Endothelial cell of umbilical vein (primary cell): ENCODE measurements around the gene TNFSF9. TPM values are rescaled to one million over a fixed set of nuclear protein-coding genes. Genes with fewer than 3 reads are reported as not detected.

ENCODE experiments used
- BruUV-seq: library from RNA; stranded (reverse); fragments of 400-500 nt; replicated peaks from 2 replicates; lab custom pipeline; 2021; lab: Mats Ljungman, UMichigan
- CTCF ChIA-PET: fragments of 300-600, 350-600 bp; sonication (Branson Sonifier 250); formaldehyde crosslinking; loops from one replicate; lab custom pipeline; 2021; ENCODE audit warnings: antibody characterized with exemption, inconsistent platforms; lab: Charles Lee
- POLR2A ChIA-PET: fragments of 300-600, 350-600 bp; sonication (Branson Sonifier 250); formaldehyde crosslinking; loops from one replicate; lab custom pipeline; 2021; ENCODE audit warnings: antibody characterized with exemption, inconsistent platforms; lab: Charles Lee
- DNase-seq: peaks from one replicate; pipeline ENCODE4 v3.0.0-alpha.2; 2011; ENCODE audit warnings: low read depth, low spot score
- FAIRE-seq: peaks from 2 replicates; lab custom pipeline; 2011; peaks lifted over from hg19 to GRCh38; lab: Jason Lieb, UNC
- H2AFZ ChIP-seq: 2 replicates; pipeline ENCODE4 v1.6.0; 2012; ENCODE audit warnings: low read depth, low read length, control low read depth, inconsistent platforms
- H3K27ac ChIP-seq: 2 replicates; pipeline ENCODE4 v1.5.1; 2011; ENCODE audit warnings: low read depth, mild to moderate bottlenecking, control low read depth, low read length, moderate library complexity; ENCODE audit not compliant: insufficient read depth
- H3K27me3 ChIP-seq, 2 experiments: 2 replicates each; pipeline versions ENCODE4 v1.6.0 to v1.6.1; 2011; ENCODE audit warnings: low read length in 2 of 2, mixed read lengths in 1 of 2; ENCODE audit not compliant: control insufficient read depth in 2 of 2, insufficient read depth in 2 of 2
- H3K36me3 ChIP-seq, 2 experiments: 2 replicates in 1 of 2; 3 replicates in 1 of 2; pipeline ENCODE4 v1.5.1; 2011; ENCODE audit warnings: low read length in 2 of 2, mild to moderate bottlenecking in 1 of 2, moderate library complexity in 1 of 2; ENCODE audit not compliant: control insufficient read depth in 2 of 2, insufficient read depth in 2 of 2; ENCODE audit errors: extremely low read depth in 1 of 2
- H3K4me1 ChIP-seq: 3 replicates; pipeline ENCODE4 v1.5.1; 2011; ENCODE audit warnings: mild to moderate bottlenecking, low read length; ENCODE audit not compliant: control insufficient read depth, insufficient read depth; ENCODE audit errors: extremely low read depth
- H3K4me2 ChIP-seq: 2 replicates; pipeline ENCODE4 v1.6.1; 2011; ENCODE audit warnings: low read length, control low read depth, mixed read lengths; ENCODE audit not compliant: insufficient read depth
- H3K4me3 ChIP-seq, 3 experiments: fragments of 200-600 bp in 1 of 3; sonication (generic), shearing (Covaris generic) in 1 of 3; replicated peaks in 1 of 3; 2 replicates each; pipeline ENCODE4 v1.5.1; 2011 to 2016; ENCODE audit warnings: control low read depth in 3 of 3, low read length in 3 of 3, mild to moderate bottlenecking in 2 of 3, inconsistent platforms in 1 of 3, low read depth in 1 of 3, moderate library complexity in 1 of 3; ENCODE audit not compliant: insufficient read depth in 1 of 3
- H3K79me2 ChIP-seq: 2 replicates; pipeline ENCODE4 v1.6.0; 2012; ENCODE audit warnings: low read length, inconsistent platforms; ENCODE audit not compliant: control insufficient read depth, insufficient read depth
- H3K9ac ChIP-seq: replicated peaks from 2 replicates; pipeline ENCODE3; 2011; ENCODE audit warnings: low read length, control low read depth; ENCODE audit not compliant: insufficient read depth; ENCODE audit errors: extremely low read depth
- H3K9me1 ChIP-seq: replicated peaks from 3 replicates; pipeline ENCODE4 v1.6.0; 2011; ENCODE audit warnings: mild to moderate bottlenecking, low read length; ENCODE audit not compliant: control insufficient read depth, insufficient read depth; ENCODE audit errors: extremely low read depth
- H3K9me3 ChIP-seq: replicated peaks from 2 replicates; pipeline ENCODE4 v1.5.1; 2012; ENCODE audit warnings: low read length, inconsistent platforms; ENCODE audit not compliant: control insufficient read depth, insufficient read depth
- H4K20me1 ChIP-seq: replicated peaks from 2 replicates; pipeline ENCODE3; 2011; ENCODE audit warnings: mild to moderate bottlenecking, low read length; ENCODE audit not compliant: control insufficient read depth, insufficient read depth; ENCODE audit errors: extremely low read depth
- EZH2 ChIP-seq: IDR thresholded peaks from 2 replicates; pipeline ENCODE4 v1.6.1; 2012; ENCODE audit warnings: borderline replicate concordance, low read depth, mild to moderate bottlenecking, moderate library complexity, low read length, inconsistent platforms; ENCODE audit not compliant: severe bottlenecking
- FOS ChIP-seq: IDR thresholded peaks from 2 replicates; pipeline ENCODE4 v1.6.1; 2011; ENCODE audit warnings: mild to moderate bottlenecking, low read length, moderate library complexity, borderline replicate concordance; ENCODE audit not compliant: insufficient read depth
- GATA2 ChIP-seq: IDR thresholded peaks from 2 replicates; pipeline ENCODE4 v1.7.0; 2011; ENCODE audit warnings: low read depth, mild to moderate bottlenecking, moderate library complexity, mixed read lengths, low read length; ENCODE audit not compliant: insufficient read length, insufficient read depth
- JUN ChIP-seq: IDR thresholded peaks from 2 replicates; pipeline ENCODE4 v1.6.1; 2011; ENCODE audit warnings: borderline replicate concordance, low read depth; ENCODE audit not compliant: insufficient read length, insufficient read depth
- MAX ChIP-seq: IDR thresholded peaks from 2 replicates; pipeline ENCODE4 v1.6.1; 2011; ENCODE audit not compliant: insufficient read depth, insufficient read length
- MYC ChIP-seq: IDR thresholded peaks from one replicate; pipeline ENCODE4 v1.6.1; 2011; ENCODE audit warnings: mild to moderate bottlenecking, low read depth, low read length
- POLR2A ChIP-seq: IDR thresholded peaks from 2 replicates; pipeline ENCODE4 v1.6.1; 2012; ENCODE audit warnings: low read depth, mild to moderate bottlenecking, control low read depth, low read length
- POLR2AphosphoS5 ChIP-seq: IDR thresholded peaks from 2 replicates; pipeline ENCODE4 v1.6.1; 2012; ENCODE audit warnings: low read depth, mild to moderate bottlenecking, control low read depth, low read length, moderate library complexity; ENCODE audit not compliant: insufficient read depth
- dilution Hi-C: fragments of 300-500 bp; cut with MboI; formaldehyde crosslinking; loops from one replicate; pipeline ENCODE4 v1.15.0; 2019; ENCODE audit warnings: low sequenced_read_pairs; ENCODE audit not compliant: extremely low pct_ligation_motif_present
- intact Hi-C: fragments of 100-400 bp; cut with micrococcal nuclease; formaldehyde crosslinking; loops from one replicate; pipeline ENCODE4 v1.10.0; 2022
- polyA plus RNA-seq, 4 experiments: library from polyadenylated mRNA; depleted of rRNA in 3 of 4; stranded (reverse) in 3 of 4; unstranded in 1 of 4; fragments of >200 nt; gene quantifications; 2 replicates each; pipeline versions ENCODE4 v1.2.1 to v1.2.3, GENCODE V29; 2011 to 2012; ENCODE audit warnings: missing spikeins in 1 of 4
- total RNA-seq: library from RNA; stranded (reverse); gene quantifications from 2 replicates; pipeline ENCODE4 v1.2.3, GENCODE V29; 2021
- TF ChIP-seq, protein P1 (sequence below), 2 donors: IDR thresholded peaks; 1 replicate in 1 of 2; 2 replicates in 1 of 2; pipeline ENCODE4 v1.5.1; 2011; ENCODE audit warnings: low read length in 2 of 2, mild to moderate bottlenecking in 2 of 2, moderate library complexity in 2 of 2, control low read depth in 1 of 2, inconsistent platforms in 1 of 2, low read depth in 1 of 2; ENCODE audit not compliant: insufficient read depth in 1 of 2; ENCODE audit errors: extremely low read depth in 1 of 2

TNFSF9 gene
- total and polyA plus RNA-seq, 2 donors (not counting 3 experiments of a cell fraction or from before 2014, with no cell fraction given), result 0.52 to 0.53 TPM

DNA sequence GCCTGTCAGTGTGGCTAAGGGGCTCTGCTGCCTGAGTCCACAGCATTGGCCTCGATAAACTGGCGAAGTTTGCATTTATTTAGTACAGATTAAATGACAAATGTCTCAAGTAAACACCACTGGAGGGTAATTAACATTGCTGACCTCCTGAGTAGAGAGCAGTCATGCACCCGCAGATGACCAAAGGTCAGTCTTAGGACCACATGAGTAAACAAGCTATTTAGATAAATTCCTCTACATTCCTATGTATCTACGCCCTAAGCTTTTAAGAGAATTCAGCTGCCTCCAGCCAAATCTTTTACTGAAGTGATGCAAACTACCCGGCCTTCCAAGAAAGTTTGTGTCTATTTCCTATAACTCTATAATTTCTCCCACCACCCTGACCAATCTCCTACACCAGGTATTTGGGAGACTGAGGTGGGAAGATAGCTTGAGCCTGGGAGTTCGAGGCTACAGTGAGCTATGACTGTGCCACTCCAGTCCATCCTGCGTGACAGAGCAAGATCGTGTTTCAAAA lies 37.2 kb downstream of the TNFSF9 start:
- Histone ChIP-seq H3K27me3 (no peaks in the 10 kb centered on the region), H2AFZ (no peak overlapping the region), H3K9me3 (peaks cover 2% of the 10 kb centered on the region), H4K20me1 (no peaks in the 10 kb centered on the region), H3K36me3 (no peaks in the 10 kb centered on the region), H3K9me1 (no peaks in the 10 kb centered on the region), H3K4me1 (no peaks in the 10 kb centered on the region), H3K4me2 (no peak overlapping the region), H3K27ac (no peak overlapping the region), H3K4me3 (no peak overlapping the region), H3K79me2 (no peaks in the 10 kb centered on the region), H3K9ac (no peak overlapping the region)
- TF ChIP-seq FOS (no peak), POLR2AphosphoS5 (no peak)
- ChIA-PET POLR2A (no interaction called here), CTCF (interaction anchor here (1.1 kb wide), 1 partner anchor 18 kb away, joined by 3 read pairs; no protein-coding TSS in a partner anchor)
- DNase-seq (no peak), FAIRE-seq (no peak)
- intact Hi-C loops, result no loop called here
- no TSS peak for BruUV-seq
- dilution Hi-C loops, result no loop called here

GRCh38 chr19:6568816-6569215 lies 38.0 kb downstream of the TNFSF9 start:
- Histone ChIP-seq H3K79me2 (no peaks in the 10 kb centered on the region), H3K4me2 (no peak overlapping the region), H3K9me1 (no peaks in the 10 kb centered on the region), H3K9ac (no peak overlapping the region), H2AFZ (no peak overlapping the region), H3K9me3 (peaks cover 2% of the 10 kb centered on the region), H3K4me1 (no peaks in the 10 kb centered on the region), H3K27ac (no peak overlapping the region), H3K4me3 (no peak overlapping the region), H3K27me3 (peaks cover 0 to 2% of the 10 kb centered on the region in 2 experiments), H3K36me3 (no peaks in the 10 kb centered on the region), H4K20me1 (no peaks in the 10 kb centered on the region)
- ChIA-PET POLR2A (no interaction called here), CTCF (interaction anchor here (1.1 kb wide), 1 partner anchor 86 kb away, joined by 3 read pairs; no protein-coding TSS in a partner anchor)
- TF ChIP-seq MYC, result no peak
- TF ChIP-seq MAX, result no peak
- TF ChIP-seq, protein P1, sequence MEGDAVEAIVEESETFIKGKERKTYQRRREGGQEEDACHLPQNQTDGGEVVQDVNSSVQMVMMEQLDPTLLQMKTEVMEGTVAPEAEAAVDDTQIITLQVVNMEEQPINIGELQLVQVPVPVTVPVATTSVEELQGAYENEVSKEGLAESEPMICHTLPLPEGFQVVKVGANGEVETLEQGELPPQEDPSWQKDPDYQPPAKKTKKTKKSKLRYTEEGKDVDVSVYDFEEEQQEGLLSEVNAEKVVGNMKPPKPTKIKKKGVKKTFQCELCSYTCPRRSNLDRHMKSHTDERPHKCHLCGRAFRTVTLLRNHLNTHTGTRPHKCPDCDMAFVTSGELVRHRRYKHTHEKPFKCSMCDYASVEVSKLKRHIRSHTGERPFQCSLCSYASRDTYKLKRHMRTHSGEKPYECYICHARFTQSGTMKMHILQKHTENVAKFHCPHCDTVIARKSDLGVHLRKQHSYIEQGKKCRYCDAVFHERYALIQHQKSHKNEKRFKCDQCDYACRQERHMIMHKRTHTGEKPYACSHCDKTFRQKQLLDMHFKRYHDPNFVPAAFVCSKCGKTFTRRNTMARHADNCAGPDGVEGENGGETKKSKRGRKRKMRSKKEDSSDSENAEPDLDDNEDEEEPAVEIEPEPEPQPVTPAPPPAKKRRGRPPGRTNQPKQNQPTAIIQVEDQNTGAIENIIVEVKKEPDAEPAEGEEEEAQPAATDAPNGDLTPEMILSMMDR (IDR thresholded peaks at IDR 0.05; ENCODE audit: extremely low read depth in 1 of 2, insufficient read depth in 1 of 2, low read depth in 1 of 2, low read length in 2 of 2), result no peak
- no peak for TF ChIP-seq FOS
- no peak for TF ChIP-seq POLR2AphosphoS5
- TF ChIP-seq POLR2A, result no peak
- no peak for TF ChIP-seq JUN
- no peak for TF ChIP-seq GATA2
- no peak for TF ChIP-seq EZH2
- dilution Hi-C loops, result no loop called here
- intact Hi-C loops, result no loop called here
- FAIRE-seq, result no peak
- DNase-seq, result no peak
- BruUV-seq, result no TSS peak
